ENCODE results near the gene PLXNA4.

Gene PLXNA4

DNA sequence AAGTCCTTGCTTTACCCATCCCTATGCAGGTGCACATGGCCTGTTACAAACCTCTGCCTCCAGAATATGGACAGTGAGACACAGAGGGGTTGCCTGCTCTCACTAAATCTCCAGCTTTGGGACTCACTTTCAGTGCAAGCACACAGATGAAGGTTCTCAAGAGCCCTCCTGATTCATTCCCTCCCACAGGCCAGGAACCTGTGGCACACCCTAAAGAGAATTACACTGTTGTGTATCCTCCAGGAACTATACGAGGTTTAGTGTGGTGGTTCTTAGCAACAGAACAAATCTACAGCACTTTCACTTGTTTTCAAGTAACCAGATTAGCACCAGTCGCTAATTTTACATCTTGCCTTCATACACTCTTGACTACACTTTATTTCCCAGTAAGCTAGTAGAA, 192.3 kb downstream of the PLXNA4 start:
- H3K27me3 ChIP-seq (ENCODE audit: low read length): no peaks in the 10 kb centered on the region
- no peaks in the 10 kb centered on the region for H3F3A ChIP-seq (ENCODE audit: insufficient read depth)
- no peak overlapping the region for H2AFZ ChIP-seq (ENCODE audit: low read depth, low read length, severe bottlenecking)
- H3K27ac ChIP-seq (ENCODE audit: low read depth, low read length): no peak overlapping the region
- no peaks in the 10 kb centered on the region for H3K9me3 ChIP-seq (ENCODE audit: insufficient read depth, low read length)
- H3K79me2 ChIP-seq (ENCODE audit: insufficient read depth, low read length): no peaks in the 10 kb centered on the region
- no peak overlapping the region for H3K9ac ChIP-seq (ENCODE audit: low read length)
- H3K4me2 ChIP-seq (ENCODE audit: low read depth, low read length, poor library complexity, severe bottlenecking): no peak overlapping the region
- no peaks in the 10 kb centered on the region for H4K20me1 ChIP-seq (ENCODE audit: low read depth, low read length)
- no peaks in the 10 kb centered on the region for H3K9me2 ChIP-seq (replicated peaks; ENCODE audit: insufficient read depth, low read length)
- no peaks in the 10 kb centered on the region for H3K36me3 ChIP-seq (ENCODE audit: low read length)
- H3K4me3 ChIP-seq (ENCODE audit: insufficient read depth, low read length, poor library complexity, severe bottlenecking): no peak overlapping the region
- no peak for TF ChIP-seq CTCF (IDR thresholded peaks at IDR 0.05; ENCODE audit: insufficient read depth, low read length, poor library complexity, severe bottlenecking)
- TF ChIP-seq EZH2phosphoT487 (conservative IDR thresholded peaks at IDR 0.05; ENCODE audit: low read length): no peak

GRCh38 chr7:132381742-132382472, 194.4 kb downstream of the PLXNA4 start:
- H3K27ac ChIP-seq (ENCODE audit: low read depth, low read length): no peak overlapping the region
- no peaks in the 10 kb centered on the region for H3K9me2 ChIP-seq (replicated peaks; ENCODE audit: insufficient read depth, low read length)
- H3K79me2 ChIP-seq (ENCODE audit: insufficient read depth, low read length): no peaks in the 10 kb centered on the region
- H2AFZ ChIP-seq (ENCODE audit: low read depth, low read length, severe bottlenecking): no peak overlapping the region
- H3F3A ChIP-seq (ENCODE audit: insufficient read depth): no peaks in the 10 kb centered on the region
- H4K20me1 ChIP-seq (ENCODE audit: low read depth, low read length): no peaks in the 10 kb centered on the region
- H3K27me3 ChIP-seq (ENCODE audit: low read length): no peaks in the 10 kb centered on the region
- H3K4me2 ChIP-seq (ENCODE audit: low read depth, low read length, poor library complexity, severe bottlenecking): no peak overlapping the region
- H3K4me3 ChIP-seq (ENCODE audit: insufficient read depth, low read length, poor library complexity, severe bottlenecking): no peak overlapping the region
- TF ChIP-seq CTCF (IDR thresholded peaks at IDR 0.05; ENCODE audit: insufficient read depth, low read length, poor library complexity, severe bottlenecking) (no peak), EZH2phosphoT487 (conservative IDR thresholded peaks at IDR 0.05; ENCODE audit: low read length) (no peak)
- no peak overlapping the region for H3K9ac ChIP-seq (ENCODE audit: low read length)
- H3K36me3 ChIP-seq (ENCODE audit: low read length): no peaks in the 10 kb centered on the region
- no peaks in the 10 kb centered on the region for H3K9me3 ChIP-seq (ENCODE audit: insufficient read depth, low read length)

DNA sequence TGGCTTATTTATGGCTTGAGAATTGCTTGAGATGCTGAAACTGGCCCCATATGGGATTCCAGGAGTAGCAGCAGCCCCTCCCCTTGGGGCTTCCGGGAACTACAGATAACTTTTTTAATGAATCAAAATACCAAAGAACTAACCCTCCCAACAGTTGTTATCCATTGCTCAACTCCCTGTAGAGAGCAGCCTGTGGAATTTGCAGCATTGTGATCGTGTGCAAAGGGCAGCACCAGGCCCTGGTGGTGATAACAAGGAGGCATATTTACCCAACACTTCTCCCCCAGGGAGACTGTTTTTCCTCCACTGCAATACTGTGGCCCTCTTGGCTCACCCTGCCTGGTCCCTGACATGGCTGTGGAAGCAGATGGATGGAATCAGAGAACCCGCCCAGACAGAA, 196.2 kb downstream of the PLXNA4 start:
- no peak overlapping the region for H3K27ac ChIP-seq (ENCODE audit: low read depth, low read length)
- H3K9me3 ChIP-seq (ENCODE audit: insufficient read depth, low read length): no peaks in the 10 kb centered on the region
- TF ChIP-seq CTCF (IDR thresholded peaks at IDR 0.05; ENCODE audit: insufficient read depth, low read length, poor library complexity, severe bottlenecking) (no peak), EZH2phosphoT487 (conservative IDR thresholded peaks at IDR 0.05; ENCODE audit: low read length) (no peak)
- no peaks in the 10 kb centered on the region for H3K79me2 ChIP-seq (ENCODE audit: insufficient read depth, low read length)
- H3K4me3 ChIP-seq (ENCODE audit: insufficient read depth, low read length, poor library complexity, severe bottlenecking): no peak overlapping the region
- H3K27me3 ChIP-seq (ENCODE audit: low read length): no peaks in the 10 kb centered on the region
- no peaks in the 10 kb centered on the region for H3K36me3 ChIP-seq (ENCODE audit: low read length)
- no peaks in the 10 kb centered on the region for H3F3A ChIP-seq (ENCODE audit: insufficient read depth)
- H3K9ac ChIP-seq (ENCODE audit: low read length): no peak overlapping the region
- no peak overlapping the region for H3K4me2 ChIP-seq (ENCODE audit: low read depth, low read length, poor library complexity, severe bottlenecking)
- no peak overlapping the region for H2AFZ ChIP-seq (ENCODE audit: low read depth, low read length, severe bottlenecking)
- H4K20me1 ChIP-seq (ENCODE audit: low read depth, low read length): no peaks in the 10 kb centered on the region
- no peaks in the 10 kb centered on the region for H3K9me2 ChIP-seq (replicated peaks; ENCODE audit: insufficient read depth, low read length)
